Posterior cingulate gyrus (tissue), 11 donors: ENCODE results near the gene NAE1.
"Not testable (repeated sequence)": the region's sequence is repeated elsewhere in the genome, so short reads cannot be mapped to it uniquely, and the experiment has no call there.

Experiments
- DNase-seq, 10 donors: peaks; one replicate each; pipeline versions ENCODE4 v3.0.0 to v3.0.0-alpha.2; 2020 to 2021; ENCODE audit warnings: mixed read lengths in 3 of 10
- intact Hi-C: fragments of 100-400 bp; cut with DNase I; formaldehyde crosslinking; loops from one replicate; pipeline ENCODE4 v1.15.1; 2023

NAE1 gene

GRCh38 chr16:66814734-66815133 is 16.0 kb downstream of the NAE1 start:
- intact Hi-C loops, result no loop called here

GRCh38 chr16:66811043-66811442 is 19.7 kb downstream of the NAE1 start:
- peak in 4 of 10 donors; percentile 13 to 86 (median 45) for DNase-seq
- intact Hi-C loops, result no loop called here

More at GRCh38 chr16:66814734-66815133, 16.0 kb downstream of the NAE1 start:
- no peak for DNase-seq

GRCh38 chr16:66810391-66810790 is 20.4 kb downstream of the NAE1 start:
- DNase-seq, result no peak
- intact Hi-C loops, result no loop called here

GRCh38 chr16:66809765-66810164 is 21.0 kb downstream of the NAE1 start:
- intact Hi-C loops, result no loop called here
- no peak for DNase-seq

GRCh38 chr16:66802159-66802558 is 28.6 kb downstream of the NAE1 start:
- intact Hi-C loops, result no loop called here
- no peak for DNase-seq

- intact Hi-C loops, result no loop called here
- peak in 1 of 10 donors; percentile 69 for DNase-seq
Measured at GRCh38 chr16:66801320-66802105, 29.3 kb downstream of the NAE1 start, which contains the start of gene TERB1. Gene TERB1 (minus strand): TSS chr16:66801584. CDS start chr16:66796798, 4,786 bp downstream.

- intact Hi-C loops, result no loop called here
- DNase-seq, result no peak
Measured at GRCh38 chr16:66800856-66801255, 29.9 kb downstream of the NAE1 start.

GRCh38 chr16:66798161-66798560 is 32.6 kb downstream of the NAE1 start:
- intact Hi-C loops, result no loop called here
- no peak for DNase-seq

- DNase-seq, intact Hi-C loops: not testable (repeated sequence)
Measured at GRCh38 chr16:66793984-66794383, 36.8 kb downstream of the NAE1 start.

GRCh38 chr16:66790130-66790733 is 40.5 kb downstream of the NAE1 start:
- no peak for DNase-seq
- intact Hi-C loops, result no loop called here

GRCh38 chr16:66787427-66787826 is 43.3 kb downstream of the NAE1 start:
- intact Hi-C loops, result no loop called here
- DNase-seq, result no peak

GRCh38 chr16:66786551-66786950 is 44.2 kb downstream of the NAE1 start:
- no peak for DNase-seq
- intact Hi-C loops, result no loop called here

GRCh38 chr16:66776457-66776856 is 54.3 kb downstream of the NAE1 start:
- intact Hi-C loops, result no loop called here

GRCh38 chr16:66774981-66775380 is 55.8 kb downstream of the NAE1 start:
- no peak for DNase-seq
- intact Hi-C loops, result no loop called here

More at GRCh38 chr16:66776457-66776856, 54.3 kb downstream of the NAE1 start:
- no peak for DNase-seq

- intact Hi-C loops, result loop anchor here (10.0 kb wide), 1 partner anchor 107 kb away; no protein-coding TSS in a partner anchor
- no peak for DNase-seq
Measured at GRCh38 chr16:66758086-66758485, 72.7 kb downstream of the NAE1 start.

GRCh38 chr16:66754819-66755218 is 76.0 kb downstream of the NAE1 start:
- intact Hi-C loops, result loop anchor here (10.0 kb wide), 1 partner anchor 110 kb away; no protein-coding TSS in a partner anchor
- DNase-seq, result no peak

- DNase-seq, result no peak
- intact Hi-C loops, result loop anchor here (10.0 kb wide), 1 partner anchor 111 kb away; no protein-coding TSS in a partner anchor
Measured at GRCh38 chr16:66754211-66754610, 76.6 kb downstream of the NAE1 start.

GRCh38 chr16:66752958-66753357 is 77.8 kb downstream of the NAE1 start:
- intact Hi-C loops, result loop anchor here (10.0 kb wide), 1 partner anchor 112 kb away; no protein-coding TSS in a partner anchor
- no peak for DNase-seq
